OCI-M1 (cell line): Measurements from ENCODE around the gene GSTM5.
A peak's percentile ranks its signal among the peaks of the same experiment; 100 is the strongest.
"Not testable (repeated sequence)": the region's sequence is repeated elsewhere in the genome, so short reads cannot be mapped to it uniquely, and the experiment has no call there.

ENCODE experiments used
- DNase-seq: peaks from one replicate; lab custom pipeline; 2025; lab: John Stamatoyannopoulos, UW

The GSTM5 gene

GRCh38 chr1:109711593-109712320 is at the start of gene GSTM5:
Gene GSTM5 (plus strand): TSS chr1:109712251. CDS start chr1:109712313, 62 bp downstream.
- DNase-seq = not testable (repeated sequence)

- no peak for DNase-seq
Observed at GRCh38 chr1:109664671-109665070, 47.4 kb upstream of the GSTM5 start.

- DNase-seq = peak; percentile 92
Observed at GRCh38 chr1:109667452-109668122, 44.5 kb upstream of the GSTM5 start, which contains the start of gene GSTM2. Gene GSTM2 (plus strand): TSS chr1:109668057. CDS start chr1:109668116, 59 bp downstream.

GRCh38 chr1:109668123-109668775 is 43.8 kb upstream of the GSTM5 start:
- DNase-seq = no peak

- no peak for DNase-seq
Observed at GRCh38 chr1:109669246-109669948, 42.7 kb upstream of the GSTM5 start.

GRCh38 chr1:109669949-109670302 is 42.1 kb upstream of the GSTM5 start:
- DNase-seq = not testable (repeated sequence)

GRCh38 chr1:109671067-109671466 is 41.0 kb upstream of the GSTM5 start:
- DNase-seq = no peak

- not testable (repeated sequence) for DNase-seq
Observed at GRCh38 chr1:109673861-109674260, 38.2 kb upstream of the GSTM5 start.

- DNase-seq = not testable (repeated sequence)
Observed at GRCh38 chr1:109676683-109677381, 35.2 kb upstream of the GSTM5 start.

GRCh38 chr1:109677459-109677858 is 34.6 kb upstream of the GSTM5 start:
- no peak for DNase-seq

GRCh38 chr1:109678637-109679036 is 33.4 kb upstream of the GSTM5 start:
- not testable (repeated sequence) for DNase-seq

- DNase-seq = not testable (repeated sequence)
Observed at GRCh38 chr1:109684777-109685176, 27.3 kb upstream of the GSTM5 start.

GRCh38 chr1:109685399-109685798 is 26.7 kb upstream of the GSTM5 start:
- not testable (repeated sequence) for DNase-seq

GRCh38 chr1:109685890-109686289 is 26.2 kb upstream of the GSTM5 start:
- not testable (repeated sequence) for DNase-seq

- not testable (repeated sequence) for DNase-seq
Observed at GRCh38 chr1:109687109-109687508, 24.9 kb upstream of the GSTM5 start.

- no peak for DNase-seq
Observed at GRCh38 chr1:109687641-109688499, 24.2 kb upstream of the GSTM5 start, which contains the start of gene GSTM1. Gene GSTM1 (plus strand): TSS chr1:109687817. CDS start chr1:109687874, 57 bp downstream.

- no peak for DNase-seq
Observed at GRCh38 chr1:109689844-109690405, 22.1 kb upstream of the GSTM5 start.

GRCh38 chr1:109691759-109692158 is 20.3 kb upstream of the GSTM5 start:
- DNase-seq = no peak

GRCh38 chr1:109694400-109694799 is 17.7 kb upstream of the GSTM5 start:
- not testable (repeated sequence) for DNase-seq

GRCh38 chr1:109695138-109695537 is 16.9 kb upstream of the GSTM5 start:
- not testable (repeated sequence) for DNase-seq
